Body of pancreas (tissue), 4 donors: ENCODE results near the gene ABHD12B. TPM values are rescaled to one million over a fixed set of nuclear protein-coding genes. Genes with fewer than 3 reads are reported as not detected.

ENCODE experiments used
- ATAC-seq: fragments of 150-250 bp; one replicate; pipeline ENCODE4 v1.9.1; 2016
- DNase-seq, 4 donors: peaks; one replicate each; pipeline ENCODE4 v3.0.0-alpha.2; 2019
- H3K27ac ChIP-seq, 4 donors: fragments of 200-600 bp; sonication (generic); 1 replicate in 3 of 4; 2 replicates in 1 of 4; pipeline versions ENCODE4 v1.5.1 to v1.6.1; 2016 to 2019; ENCODE audit warnings: mild to moderate bottlenecking in 1 of 4, mixed read lengths in 1 of 4, moderate library complexity in 1 of 4
- H3K27me3 ChIP-seq, 2 donors: fragments of 200-600 bp; sonication (generic); one replicate each; pipeline ENCODE4 v1.6.0; 2016; ENCODE audit warnings: mild to moderate bottlenecking in 1 of 2
- H3K36me3 ChIP-seq, 2 donors: fragments of 200-600 bp; sonication (generic); replicated peaks in 1 of 2; 2 replicates each; pipeline ENCODE4 v1.5.1; 2016; ENCODE audit warnings: low read depth in 2 of 2; ENCODE audit not compliant: insufficient read depth in 1 of 2
- H3K4me1 ChIP-seq: fragments of 200-600 bp; sonication (generic); one replicate; pipeline ENCODE4 v1.6.0; 2016
- H3K4me3 ChIP-seq, 2 donors: fragments of 200-600 bp; sonication (generic); 1 replicate in 1 of 2; 2 replicates in 1 of 2; pipeline ENCODE4 v1.5.1; 2016 to 2019
- H3K9me3 ChIP-seq, 3 donors: fragments of 200-600 bp; sonication (generic); 1 replicate in 2 of 3; 2 replicates in 1 of 3; pipeline ENCODE4 v1.5.1; 2016
- POLR2A ChIP-seq, 3 donors: fragments of 450-650 bp; IDR thresholded peaks; one replicate each; pipeline ENCODE4 v1.6.1; 2016; ENCODE audit warnings: antibody characterized with exemption in 3 of 3, mild to moderate bottlenecking in 2 of 3
- WGBS, 2 donors: methylation state at CpG; one replicate each; pipeline ENCODE4 v1.1.5; 2017; 5-methylcytosine and 5-hydroxymethylcytosine counted together
- intact Hi-C: fragments of 100-400 bp; cut with DNase I; formaldehyde crosslinking; loops from one replicate; pipeline ENCODE4 v1.15.1; 2023
- total RNA-seq, 2 donors: library from RNA; depleted of rRNA; stranded (reverse); fragments of >200 nt; gene quantifications; one replicate each; pipeline ENCODE4 v1.1.0, GENCODE V29; 2016
- TF ChIP-seq, protein P1 (sequence below), 7 experiments: fragments of 450-650 bp in 4 of 7; fragments of 200-600 bp in 3 of 7; sonication (generic) in 3 of 7; IDR thresholded peaks; one replicate each; pipeline ENCODE4 v1.5.1; 2016 to 2019; ENCODE audit warnings: antibody characterized with exemption in 7 of 7

Gene ABHD12B
- total RNA-seq, 2 donors from 2014 or later, result not detected

DNA sequence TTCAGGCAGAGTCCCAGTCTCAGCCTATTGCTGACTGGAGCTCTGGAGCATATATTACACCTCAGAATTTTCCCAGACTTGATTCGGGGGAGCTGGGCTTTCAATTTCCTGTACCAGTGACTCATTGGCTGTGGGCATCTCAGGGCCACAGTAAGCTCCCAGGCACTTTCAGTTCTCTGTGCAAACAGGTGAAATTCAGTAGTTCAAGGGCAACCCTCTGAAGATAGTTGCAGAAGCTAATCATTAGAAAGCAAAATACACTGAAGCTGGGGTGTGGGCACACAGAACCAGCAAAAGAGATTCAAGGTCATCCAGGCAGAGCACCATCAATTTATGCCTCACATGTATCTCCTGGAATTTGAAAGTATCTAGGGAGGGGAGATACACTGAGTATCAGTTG, 32.8 kb upstream of the ABHD12B start:
- DNase-seq, result no peak
- Histone ChIP-seq H3K27ac (no peak overlapping the region), H3K36me3 (no peaks in the 10 kb centered on the region), H3K4me1 (no peaks in the 10 kb centered on the region), H3K4me3 (no peak overlapping the region), H3K9me3 (no peaks in the 10 kb centered on the region), H3K27me3 (no peaks in the 10 kb centered on the region)
- 31 to 50% methylated on average over 1 of the region's 1 CpG for WGBS, 2 donors
- ATAC-seq, result no peak
- intact Hi-C loops, result no loop called here
- TF ChIP-seq, protein P1, sequence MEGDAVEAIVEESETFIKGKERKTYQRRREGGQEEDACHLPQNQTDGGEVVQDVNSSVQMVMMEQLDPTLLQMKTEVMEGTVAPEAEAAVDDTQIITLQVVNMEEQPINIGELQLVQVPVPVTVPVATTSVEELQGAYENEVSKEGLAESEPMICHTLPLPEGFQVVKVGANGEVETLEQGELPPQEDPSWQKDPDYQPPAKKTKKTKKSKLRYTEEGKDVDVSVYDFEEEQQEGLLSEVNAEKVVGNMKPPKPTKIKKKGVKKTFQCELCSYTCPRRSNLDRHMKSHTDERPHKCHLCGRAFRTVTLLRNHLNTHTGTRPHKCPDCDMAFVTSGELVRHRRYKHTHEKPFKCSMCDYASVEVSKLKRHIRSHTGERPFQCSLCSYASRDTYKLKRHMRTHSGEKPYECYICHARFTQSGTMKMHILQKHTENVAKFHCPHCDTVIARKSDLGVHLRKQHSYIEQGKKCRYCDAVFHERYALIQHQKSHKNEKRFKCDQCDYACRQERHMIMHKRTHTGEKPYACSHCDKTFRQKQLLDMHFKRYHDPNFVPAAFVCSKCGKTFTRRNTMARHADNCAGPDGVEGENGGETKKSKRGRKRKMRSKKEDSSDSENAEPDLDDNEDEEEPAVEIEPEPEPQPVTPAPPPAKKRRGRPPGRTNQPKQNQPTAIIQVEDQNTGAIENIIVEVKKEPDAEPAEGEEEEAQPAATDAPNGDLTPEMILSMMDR (IDR thresholded peaks at IDR 0.05), result no peak
- TF ChIP-seq POLR2A (IDR thresholded peaks at IDR 0.05), result no peak

DNA sequence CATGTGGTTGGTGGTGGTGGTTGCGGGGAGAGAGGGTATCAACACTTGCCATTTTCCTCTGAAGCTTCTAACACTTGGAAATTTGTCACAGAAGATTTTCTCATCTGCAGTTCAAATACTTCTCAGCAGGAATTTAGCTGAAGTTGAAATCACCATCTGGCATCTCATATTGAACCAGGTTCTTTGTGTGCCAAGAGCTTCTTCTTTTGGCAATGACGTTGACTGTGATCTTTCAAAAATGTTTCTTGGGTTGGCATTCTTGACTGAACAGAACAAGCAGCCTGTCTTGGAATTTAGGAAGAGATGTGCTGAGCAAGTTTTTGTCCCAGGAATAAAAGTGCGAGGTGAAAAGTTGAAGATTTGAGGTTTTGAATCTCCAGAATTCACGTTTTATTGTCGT, 32.2 kb upstream of the ABHD12B start:
- Histone ChIP-seq H3K9me3 (no peaks in the 10 kb centered on the region), H3K4me1 (no peaks in the 10 kb centered on the region), H3K27me3 (no peaks in the 10 kb centered on the region), H3K36me3 (no peaks in the 10 kb centered on the region), H3K4me3 (no peak overlapping the region), H3K27ac (no peak overlapping the region)
- intact Hi-C loops, result no loop called here
- ATAC-seq, result no peak
- no peak for TF ChIP-seq POLR2A (IDR thresholded peaks at IDR 0.05)
- TF ChIP-seq, protein P1 (IDR thresholded peaks at IDR 0.05), result no peak
- DNase-seq, result no peak
- WGBS, 2 donors, result 91% methylated on average over 5 of the region's 5 CpGs

DNA sequence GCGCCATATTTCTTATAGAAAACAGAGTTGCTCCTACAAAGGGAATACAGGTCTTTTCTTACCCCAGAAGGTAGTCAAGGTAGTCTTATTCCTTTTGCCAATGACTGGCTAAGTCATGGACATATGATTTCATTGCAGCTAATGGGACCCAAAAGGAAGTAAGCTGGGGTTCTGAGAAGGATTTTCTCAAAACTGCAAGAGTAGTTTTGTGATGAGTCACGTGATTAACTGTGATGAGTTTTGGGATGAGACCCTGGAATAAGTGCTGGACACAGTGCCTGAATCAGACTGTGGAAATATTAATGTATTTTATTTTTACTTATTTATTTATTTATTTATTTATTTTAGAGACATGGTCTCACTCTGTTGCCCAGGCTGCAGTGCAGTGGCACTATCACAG, 27.5 kb upstream of the ABHD12B start:
- DNase-seq, result no peak
- Histone ChIP-seq H3K27ac (no peak overlapping the region), H3K9me3 (no peaks in the 10 kb centered on the region), H3K36me3 (no peaks in the 10 kb centered on the region), H3K4me1 (no peaks in the 10 kb centered on the region), H3K27me3 (no peaks in the 10 kb centered on the region), H3K4me3 (no peak overlapping the region)
- no peak for ATAC-seq
- intact Hi-C loops, result no loop called here
- TF ChIP-seq, protein P1 (IDR thresholded peaks at IDR 0.05), result no peak
- TF ChIP-seq POLR2A (IDR thresholded peaks at IDR 0.05), result no peak
- 97 to 98% methylated on average over 2 of the region's 2 CpGs for WGBS, 2 donors

DNA sequence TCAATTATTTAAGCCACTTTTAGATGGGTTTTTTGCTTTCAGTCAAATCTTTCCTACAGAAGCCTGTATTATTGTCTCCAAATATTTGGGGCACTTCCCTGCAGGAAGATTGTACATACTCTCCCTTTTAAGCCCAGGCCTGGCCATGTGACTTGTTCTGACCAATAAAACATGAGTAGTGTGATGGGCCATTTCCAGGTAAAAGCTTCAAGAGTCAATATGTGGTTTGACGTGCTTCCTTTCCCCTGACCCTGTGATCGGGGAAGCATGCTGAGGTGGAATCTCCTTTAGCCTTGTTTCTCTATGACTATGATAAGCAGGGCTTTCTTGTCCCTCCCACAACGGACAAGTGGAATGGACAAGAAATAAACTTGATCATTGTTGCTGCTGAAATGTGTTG, 26.7 kb upstream of the ABHD12B start:
- H3K4me1 ChIP-seq, result no peaks in the 10 kb centered on the region
- H3K27ac ChIP-seq, result no peak overlapping the region
- H3K36me3 ChIP-seq, result no peaks in the 10 kb centered on the region
- WGBS, 2 donors, result 84% methylated on average over 3 of the region's 3 CpGs
- H3K9me3 ChIP-seq, result no peaks in the 10 kb centered on the region
- intact Hi-C loops, result no loop called here
- no peak for ATAC-seq
- H3K27me3 ChIP-seq, result no peaks in the 10 kb centered on the region
- DNase-seq, result no peak
- no peak overlapping the region for H3K4me3 ChIP-seq
- TF ChIP-seq, protein P1 (IDR thresholded peaks at IDR 0.05), result no peak

DNA sequence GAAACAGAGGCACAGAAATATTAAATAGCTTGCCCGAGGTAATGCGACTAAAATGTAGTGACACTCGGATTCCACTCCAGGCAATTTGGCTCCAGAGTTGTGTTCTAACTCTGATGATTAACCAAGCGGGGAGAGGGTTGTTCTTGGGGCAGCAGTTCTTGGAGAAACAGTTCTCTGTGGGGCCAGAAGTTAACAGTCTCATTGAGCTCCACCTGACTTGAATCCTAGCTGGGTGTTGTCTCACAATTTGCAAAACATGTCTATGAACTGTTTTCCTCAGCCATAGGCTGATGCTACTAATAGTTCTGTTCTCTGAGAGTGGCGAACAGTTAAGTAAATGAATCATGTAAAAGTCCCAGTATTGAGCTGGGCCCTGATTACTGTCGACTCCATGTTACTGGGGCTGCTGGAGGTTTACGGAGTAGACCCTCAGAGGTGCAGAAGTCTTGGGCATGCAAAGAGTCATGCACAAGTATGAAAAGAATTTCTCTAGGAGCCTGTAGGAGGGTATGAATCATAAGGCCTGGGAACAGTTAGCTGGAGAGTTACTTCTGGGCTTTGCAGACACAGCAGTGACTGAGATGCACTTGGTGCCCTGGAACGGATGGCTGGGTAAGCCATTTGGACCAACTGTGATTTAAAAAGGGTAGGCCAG, 25.5 kb upstream of the ABHD12B start:
- DNase-seq (no peak), ATAC-seq (no peak)
- TF ChIP-seq POLR2A (IDR thresholded peaks at IDR 0.05), result no peak
- TF ChIP-seq, protein P1 (IDR thresholded peaks at IDR 0.05), result no peak
- H3K27me3 ChIP-seq, result no peaks in the 10 kb centered on the region
- H3K9me3 ChIP-seq, result no peaks in the 10 kb centered on the region
- H3K36me3 ChIP-seq, result no peaks in the 10 kb centered on the region
- intact Hi-C loops, result no loop called here
- H3K27ac ChIP-seq, result no peak overlapping the region
- H3K4me3 ChIP-seq, result no peak overlapping the region
- no peaks in the 10 kb centered on the region for H3K4me1 ChIP-seq
- 84 to 91% methylated on average over 8 of the region's 8 CpGs for WGBS, 2 donors
